Thyroid gland (tissue), 4 donors: ENCODE data around the gene MTUS2.

ENCODE experiments used
- POLR2A ChIP-seq, 2 donors: fragments of 450-650 bp; IDR thresholded peaks; one replicate each; pipeline ENCODE4 v1.6.1; 2017; ENCODE audit warnings: antibody characterized with exemption in 2 of 2, mild to moderate bottlenecking in 2 of 2, moderate library complexity in 1 of 2
- TF ChIP-seq, protein P1 (sequence below), 6 experiments: fragments of 200-600 bp in 3 of 6; fragments of 450-650 bp in 3 of 6; sonication (generic) in 3 of 6; IDR thresholded peaks; one replicate each; pipeline ENCODE4 v1.5.1; 2016 to 2019; ENCODE audit warnings: antibody characterized with exemption in 6 of 6, mild to moderate bottlenecking in 2 of 6, inconsistent platforms in 1 of 6, moderate library complexity in 1 of 6

DNA sequence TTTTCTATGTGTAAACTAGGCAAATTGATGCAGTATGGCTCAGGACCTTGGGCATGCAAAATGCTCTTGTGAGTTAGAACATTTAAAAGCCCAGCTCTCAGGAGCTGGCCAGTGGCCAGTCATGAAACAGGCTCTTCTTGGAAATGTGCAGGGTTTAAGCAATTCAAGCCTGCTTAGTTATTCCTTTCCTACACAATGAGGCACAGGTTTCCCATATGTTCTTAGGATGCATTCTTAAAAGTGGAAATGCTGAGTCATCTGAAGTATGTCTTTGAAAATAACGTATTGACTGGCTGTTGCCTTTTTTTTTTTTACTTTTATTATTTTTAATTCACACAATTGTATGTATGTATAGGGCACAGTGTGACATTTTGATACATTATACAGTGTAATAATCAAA is 474.7 kb downstream of the MTUS2 start:
- TF ChIP-seq POLR2A (IDR thresholded peaks at IDR 0.05), result no peak
- TF ChIP-seq, protein P1, sequence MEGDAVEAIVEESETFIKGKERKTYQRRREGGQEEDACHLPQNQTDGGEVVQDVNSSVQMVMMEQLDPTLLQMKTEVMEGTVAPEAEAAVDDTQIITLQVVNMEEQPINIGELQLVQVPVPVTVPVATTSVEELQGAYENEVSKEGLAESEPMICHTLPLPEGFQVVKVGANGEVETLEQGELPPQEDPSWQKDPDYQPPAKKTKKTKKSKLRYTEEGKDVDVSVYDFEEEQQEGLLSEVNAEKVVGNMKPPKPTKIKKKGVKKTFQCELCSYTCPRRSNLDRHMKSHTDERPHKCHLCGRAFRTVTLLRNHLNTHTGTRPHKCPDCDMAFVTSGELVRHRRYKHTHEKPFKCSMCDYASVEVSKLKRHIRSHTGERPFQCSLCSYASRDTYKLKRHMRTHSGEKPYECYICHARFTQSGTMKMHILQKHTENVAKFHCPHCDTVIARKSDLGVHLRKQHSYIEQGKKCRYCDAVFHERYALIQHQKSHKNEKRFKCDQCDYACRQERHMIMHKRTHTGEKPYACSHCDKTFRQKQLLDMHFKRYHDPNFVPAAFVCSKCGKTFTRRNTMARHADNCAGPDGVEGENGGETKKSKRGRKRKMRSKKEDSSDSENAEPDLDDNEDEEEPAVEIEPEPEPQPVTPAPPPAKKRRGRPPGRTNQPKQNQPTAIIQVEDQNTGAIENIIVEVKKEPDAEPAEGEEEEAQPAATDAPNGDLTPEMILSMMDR (IDR thresholded peaks at IDR 0.05), result no peak
